ENCODE measurements around the gene RAVER1.

RAVER1 gene

DNA sequence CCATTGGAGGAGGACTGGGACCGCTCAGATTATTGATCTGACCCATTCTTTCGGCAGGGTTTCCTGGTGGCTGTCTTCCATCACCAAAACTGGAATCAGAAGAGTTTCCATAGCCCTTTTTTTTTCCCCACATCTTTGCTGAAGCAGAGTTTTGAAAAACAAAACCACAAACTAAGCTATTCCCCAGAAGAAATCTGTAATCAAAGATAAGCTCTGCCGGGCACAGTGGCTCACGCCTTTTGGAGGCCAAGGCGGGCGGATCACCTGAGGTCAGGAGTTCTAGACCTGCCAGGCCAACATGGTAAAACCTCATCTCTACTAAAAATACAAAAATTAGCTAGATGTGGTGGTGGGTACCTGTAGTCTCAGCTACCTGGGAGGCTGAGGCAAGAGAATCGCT lies 66.6 kb downstream of the RAVER1 start:
- FAIRE-seq: no peak

All from TTC549 (cell line).